GM18505 (cell line): Measurements from ENCODE around the gene HJURP.

Source experiments
- ATAC-seq: cut with Tn5 transposase; IDR thresholded peaks from one replicate; pipeline ENCODE4 v1.9.1; 2021; ENCODE audit not compliant: unreplicated experiment
- POLR2A ChIP-seq: IDR thresholded peaks from 4 replicates; pipeline ENCODE4 v1.6.1; 2011; ENCODE audit warnings: borderline replicate concordance; ENCODE audit not compliant: insufficient read depth, insufficient read length; ENCODE audit errors: extremely low read depth

Gene HJURP

DNA sequence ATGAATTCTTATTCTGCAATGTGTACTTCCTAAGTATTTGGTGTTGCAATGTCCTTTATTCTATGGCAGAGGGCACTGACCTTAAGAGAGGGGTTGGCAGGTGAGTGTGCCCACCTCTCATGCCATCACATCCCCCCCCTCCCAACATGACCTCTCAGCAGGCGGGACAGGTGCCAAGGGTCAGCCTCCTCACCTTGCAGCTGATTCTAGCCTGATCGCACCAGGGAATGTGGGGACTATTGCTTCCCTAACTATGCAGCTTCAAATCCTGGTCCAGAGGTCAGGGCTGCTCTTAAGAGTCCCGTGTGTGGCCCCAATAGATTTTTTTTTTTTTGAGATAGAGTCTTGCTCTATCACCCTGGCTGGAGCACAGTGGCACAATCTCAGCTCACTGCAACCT, 9.5 kb downstream of the HJURP start:
- TF ChIP-seq POLR2A: no peak
- no peak for ATAC-seq

DNA sequence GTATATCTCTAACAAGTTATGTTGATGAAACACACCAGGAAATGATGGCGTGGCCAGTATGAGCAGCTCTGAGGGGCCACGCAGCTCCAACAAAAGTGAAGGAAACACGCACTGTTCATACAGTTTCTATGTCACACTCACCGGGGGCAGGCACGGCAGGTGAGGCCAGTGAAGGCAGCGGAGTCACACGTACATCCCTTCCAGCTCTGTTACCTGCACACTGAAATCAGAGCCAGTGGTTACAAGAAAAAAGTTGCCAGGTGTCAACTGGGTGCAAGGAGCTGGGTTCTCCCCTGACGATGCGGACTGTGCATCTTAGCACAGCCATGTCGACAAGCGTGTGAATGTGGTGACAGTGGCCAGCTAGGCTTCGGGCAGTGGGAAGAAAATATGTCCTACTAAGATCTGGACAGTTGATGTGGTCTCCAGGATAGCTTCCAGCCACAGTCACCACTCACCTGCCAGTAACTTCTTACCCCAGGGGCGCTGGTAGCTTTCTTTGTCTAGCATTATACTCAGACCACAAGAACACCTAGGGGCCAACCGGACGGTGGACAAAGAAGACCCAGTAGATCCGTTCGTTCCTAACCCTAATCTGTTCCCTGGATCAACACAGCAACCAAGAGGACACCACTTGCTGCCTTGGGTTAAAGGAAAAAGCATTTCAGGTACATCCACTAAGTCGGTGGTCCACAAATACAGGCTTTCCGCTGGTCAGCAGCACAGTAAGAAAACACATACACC, 10.1 kb downstream of the HJURP start:
- TF ChIP-seq POLR2A: no peak
- no peak for ATAC-seq

GRCh38 chr2:233841183-233841582, 13.2 kb downstream of the HJURP start:
- ATAC-seq: no peak
- no peak for TF ChIP-seq POLR2A

DNA sequence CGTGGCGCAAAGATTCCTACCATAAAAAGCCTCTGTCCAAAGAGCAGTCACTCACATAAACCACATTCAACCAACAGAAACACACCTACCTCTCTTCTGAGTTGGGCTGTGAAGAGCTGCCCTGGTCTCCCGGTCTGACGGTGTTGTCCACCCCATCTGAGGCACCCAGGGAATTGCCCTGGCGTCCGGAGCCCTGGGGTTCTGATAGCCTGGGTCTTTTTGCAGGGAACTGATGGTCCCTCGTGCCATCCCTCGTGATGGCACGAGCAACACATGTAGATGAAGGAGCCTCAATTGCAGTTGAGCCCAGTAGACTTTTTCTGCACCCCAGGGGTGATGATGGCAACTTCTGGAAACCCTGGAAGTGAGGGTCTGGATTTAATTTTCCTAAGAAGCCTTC, 13.8 kb downstream of the HJURP start:
- no peak for TF ChIP-seq POLR2A
- ATAC-seq: no peak

DNA sequence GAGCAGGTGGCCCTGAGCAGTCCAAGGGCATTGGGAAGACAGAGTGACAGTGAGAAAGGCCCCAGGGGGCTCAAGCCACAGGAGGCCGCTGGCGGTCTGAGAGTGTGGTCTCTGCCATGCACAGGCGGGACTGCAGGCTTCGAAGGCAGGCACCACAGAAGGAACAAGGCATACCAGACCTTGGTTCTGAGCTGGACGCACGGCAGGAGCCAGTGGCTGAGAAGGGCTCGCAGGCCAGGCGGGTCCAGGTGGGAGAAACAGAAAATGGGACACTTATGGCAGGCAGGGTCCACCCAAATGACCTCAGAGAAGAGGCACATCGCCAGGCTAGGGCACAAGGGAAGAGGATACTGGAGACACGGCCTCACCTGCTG, 14.9 kb downstream of the HJURP start:
- no peak for ATAC-seq
- no peak for TF ChIP-seq POLR2A

GRCh38 chr2:233838726-233839446, 15.4 kb downstream of the HJURP start:
- ATAC-seq: no peak
- TF ChIP-seq POLR2A: no peak

GRCh38 chr2:233838251-233838650, 16.1 kb downstream of the HJURP start:
- ATAC-seq: no peak
- TF ChIP-seq POLR2A: no peak

DNA sequence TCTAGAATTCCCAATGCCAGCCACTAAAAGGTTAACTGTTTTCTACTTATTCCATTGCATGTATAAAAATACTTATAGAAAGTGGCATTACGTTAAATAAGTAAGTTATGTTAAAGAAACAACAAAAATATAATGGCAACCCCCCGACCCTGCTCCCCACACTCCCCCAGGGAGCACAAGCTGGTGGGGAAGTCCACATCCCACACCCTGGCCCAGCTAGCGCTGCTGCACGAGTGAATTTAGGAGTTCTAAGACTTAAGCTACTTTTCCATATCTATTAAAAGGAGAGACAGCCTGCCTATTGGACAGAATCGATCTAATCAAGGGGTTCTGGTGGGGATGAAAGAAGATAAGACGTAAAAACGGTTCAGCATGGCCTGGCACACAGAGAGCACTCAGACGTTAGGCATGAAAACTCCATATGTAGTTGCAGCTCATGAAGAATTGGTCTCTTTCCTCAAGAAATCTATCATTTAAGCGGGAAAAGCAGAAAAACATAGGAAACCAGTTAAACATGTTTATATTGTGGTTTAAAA, 16.6 kb downstream of the HJURP start:
- TF ChIP-seq POLR2A: no peak
- no peak for ATAC-seq

DNA sequence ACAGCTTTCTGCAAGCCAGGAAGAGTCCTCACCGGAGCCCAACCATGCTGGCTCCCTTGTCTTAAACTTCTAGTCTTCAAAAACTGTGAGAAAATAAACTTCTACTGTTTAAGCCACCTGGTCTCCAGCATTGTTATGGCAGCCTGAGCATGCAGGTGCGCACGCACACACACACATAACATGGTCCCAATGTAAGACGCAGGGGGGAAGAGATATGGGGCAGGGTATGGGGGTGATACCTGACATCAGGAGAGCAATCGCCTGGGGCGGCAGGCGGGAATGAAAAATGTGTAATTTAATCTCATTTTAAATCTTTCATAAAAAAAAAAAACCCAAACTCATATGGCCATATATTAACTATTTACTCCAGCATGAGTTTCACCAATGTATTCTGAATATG, 18.0 kb downstream of the HJURP start:
- no peak for ATAC-seq
- no peak for TF ChIP-seq POLR2A

DNA sequence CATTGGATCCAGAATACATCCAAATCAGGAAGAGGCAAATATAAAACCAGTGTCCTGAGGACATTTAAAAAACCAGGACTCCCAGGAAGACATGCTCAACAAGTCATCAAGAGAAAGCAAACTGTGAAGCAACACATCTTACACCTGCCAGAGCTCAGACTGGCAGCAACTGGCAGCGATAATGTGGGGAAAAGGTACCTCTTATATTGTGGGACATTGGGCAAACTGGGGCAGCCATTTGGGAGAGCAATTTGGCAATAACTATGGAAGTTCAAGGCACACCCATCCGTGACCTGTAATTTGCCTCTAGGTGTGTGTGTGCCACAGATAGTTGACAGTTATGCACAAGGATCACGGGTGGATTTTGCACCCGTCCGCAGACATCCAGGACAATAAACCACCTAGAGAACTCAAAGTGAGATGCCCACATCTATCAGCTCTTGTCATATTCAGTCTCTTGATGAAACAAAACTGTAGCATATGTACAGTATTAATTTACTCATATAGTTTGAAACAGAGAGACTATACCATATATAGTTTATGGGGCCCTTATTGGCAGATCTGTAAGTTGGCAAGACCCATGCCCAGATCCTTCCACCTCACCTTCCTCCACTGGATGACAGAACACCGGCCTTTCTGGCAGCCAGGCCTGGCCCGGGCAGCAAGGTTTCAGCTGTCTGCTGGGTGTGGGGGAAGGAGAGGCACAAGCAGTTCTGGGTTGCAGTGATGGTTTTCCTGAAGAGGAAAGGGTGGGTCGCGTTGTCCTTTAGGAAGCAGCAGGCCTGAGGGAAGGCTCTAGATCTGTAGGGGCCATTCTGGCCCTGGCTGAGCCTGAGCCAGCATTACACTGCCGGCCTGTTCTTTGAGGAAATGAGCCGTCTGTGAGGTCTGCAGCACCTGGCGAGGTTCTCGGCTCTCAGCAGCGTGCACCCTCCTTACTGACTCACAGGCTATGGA, 18.8 kb downstream of the HJURP start:
- no peak for TF ChIP-seq POLR2A
- no peak for ATAC-seq

DNA sequence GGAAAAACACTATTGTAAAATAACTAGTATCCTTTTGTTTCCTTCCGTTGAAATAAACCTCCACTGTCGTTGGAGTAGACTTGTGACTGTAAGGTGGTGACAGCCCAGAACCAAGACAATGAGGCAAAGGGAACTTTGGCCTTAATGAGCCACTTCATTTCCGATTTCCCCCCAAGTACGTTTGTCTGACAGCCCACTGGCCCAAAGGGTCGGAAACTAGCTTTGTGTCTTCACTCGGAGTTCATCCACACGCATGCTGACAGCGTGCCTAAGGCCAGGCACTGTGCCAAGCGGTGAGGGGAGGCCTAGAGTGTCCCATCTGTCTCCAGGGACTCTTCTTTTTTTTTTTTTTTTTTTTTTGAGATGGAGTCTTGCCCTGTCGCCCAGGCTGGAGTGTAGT, 21.0 kb downstream of the HJURP start:
- no peak for ATAC-seq
- TF ChIP-seq POLR2A: no peak

DNA sequence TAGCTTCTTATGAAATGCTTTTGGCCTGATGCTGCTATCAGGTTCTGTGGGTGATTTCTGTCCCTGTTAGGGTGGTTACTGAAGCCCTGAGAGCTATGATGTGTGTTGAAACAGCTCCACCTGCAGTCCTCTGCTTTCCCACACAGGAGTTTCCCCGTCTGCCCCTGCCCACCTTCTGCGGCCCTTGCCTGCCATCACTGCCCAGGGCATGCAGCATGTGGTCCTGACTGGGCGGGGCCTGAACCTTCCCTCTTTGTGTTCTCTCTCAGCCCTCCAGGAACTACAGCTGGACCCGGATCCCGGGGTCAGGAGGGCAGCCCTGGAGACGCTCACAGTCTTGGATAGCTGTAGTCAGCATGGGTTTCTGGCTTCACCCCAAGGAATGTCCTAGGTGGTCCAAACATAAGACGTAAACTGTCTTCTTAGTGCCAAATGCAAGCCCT, 21.4 kb downstream of the HJURP start:
- ATAC-seq: no peak
- TF ChIP-seq POLR2A: no peak

DNA sequence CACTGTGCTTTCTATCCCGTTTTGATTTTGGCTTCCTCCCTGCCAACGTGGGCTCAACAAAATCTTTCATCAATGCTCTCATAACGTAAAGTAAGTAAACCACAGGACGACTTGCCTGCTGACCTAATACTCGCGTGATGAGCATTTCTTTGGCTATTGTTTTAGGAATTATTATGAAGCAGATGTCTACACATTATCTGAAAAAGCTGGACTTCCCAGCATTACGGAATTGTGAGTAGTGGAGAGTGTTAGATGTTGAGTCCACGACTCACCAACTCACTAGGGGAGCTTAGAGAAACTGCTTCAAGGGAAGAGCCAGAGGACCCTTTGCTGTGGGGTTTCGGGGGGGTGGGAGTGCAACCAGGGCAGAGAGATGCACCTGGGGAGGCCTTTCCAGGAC, 21.9 kb downstream of the HJURP start:
- ATAC-seq: no peak

DNA sequence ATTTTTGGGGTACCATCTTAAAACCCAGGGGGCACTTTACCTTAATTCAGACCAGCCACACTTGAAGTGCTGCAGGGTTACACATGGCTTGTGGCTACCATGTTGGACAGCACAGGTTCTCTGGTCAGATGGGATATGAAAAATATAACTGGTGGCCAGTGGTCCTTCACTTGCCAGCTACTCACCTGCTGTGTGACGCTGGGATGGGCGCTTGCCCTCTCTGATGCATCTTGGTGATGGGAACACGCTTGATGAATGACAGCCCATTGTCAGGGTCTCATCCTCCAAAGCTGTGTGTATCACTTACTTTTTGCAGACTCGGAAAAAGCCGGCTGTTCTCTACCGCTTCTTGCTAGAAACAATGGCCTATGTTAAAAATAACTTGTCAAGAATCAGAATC, 22.5 kb downstream of the HJURP start:
- no peak for TF ChIP-seq POLR2A
- ATAC-seq: no peak

More for the DNA sequence above, 21.9 kb downstream of the HJURP start:
- TF ChIP-seq POLR2A: no peak
